NB4 (cell line): ENCODE results near the gene TRRAP.

ENCODE experiments used
- CTCF ChIP-seq: IDR thresholded peaks from one replicate; pipeline ENCODE4 v1.5.1; 2012; ENCODE audit warnings: low read depth, low read length
- MAX ChIP-seq: IDR thresholded peaks from 2 replicates; pipeline ENCODE4 v1.6.1; 2011; ENCODE audit warnings: low read depth, low read length
- MYC ChIP-seq: IDR thresholded peaks from 2 replicates; pipeline ENCODE4 v1.6.1; 2011; ENCODE audit warnings: low read depth, low read length
- POLR2A ChIP-seq: IDR thresholded peaks from 2 replicates; pipeline ENCODE4 v1.6.1; 2011; ENCODE audit warnings: mild to moderate bottlenecking; ENCODE audit not compliant: insufficient read length; ENCODE audit errors: extremely low read depth

- no peak for TF ChIP-seq CTCF
- no peak for TF ChIP-seq POLR2A
- TF ChIP-seq MAX: no peak
- no peak for TF ChIP-seq MYC
Measured at GRCh38 chr7:99031496-99031895, 153.2 kb downstream of the TRRAP start.
